Activated CD4-positive, alpha-beta T cell treated with anti-CD3 and anti-CD28 coated beads for 24 hours (primary cell): Measurements from ENCODE around the gene EEF1G.
A peak's percentile ranks its signal among the peaks of the same experiment; 100 is the strongest.
"Not testable (repeated sequence)": the region's sequence is repeated elsewhere in the genome, so short reads cannot be mapped to it uniquely, and the experiment has no call there.

ENCODE experiments used
- DNase-seq, 2 donors: peaks; one replicate each; pipeline ENCODE4 v3.0.0-alpha.2; 2020; ENCODE audit warnings: low read depth in 2 of 2

EEF1G gene

DNA sequence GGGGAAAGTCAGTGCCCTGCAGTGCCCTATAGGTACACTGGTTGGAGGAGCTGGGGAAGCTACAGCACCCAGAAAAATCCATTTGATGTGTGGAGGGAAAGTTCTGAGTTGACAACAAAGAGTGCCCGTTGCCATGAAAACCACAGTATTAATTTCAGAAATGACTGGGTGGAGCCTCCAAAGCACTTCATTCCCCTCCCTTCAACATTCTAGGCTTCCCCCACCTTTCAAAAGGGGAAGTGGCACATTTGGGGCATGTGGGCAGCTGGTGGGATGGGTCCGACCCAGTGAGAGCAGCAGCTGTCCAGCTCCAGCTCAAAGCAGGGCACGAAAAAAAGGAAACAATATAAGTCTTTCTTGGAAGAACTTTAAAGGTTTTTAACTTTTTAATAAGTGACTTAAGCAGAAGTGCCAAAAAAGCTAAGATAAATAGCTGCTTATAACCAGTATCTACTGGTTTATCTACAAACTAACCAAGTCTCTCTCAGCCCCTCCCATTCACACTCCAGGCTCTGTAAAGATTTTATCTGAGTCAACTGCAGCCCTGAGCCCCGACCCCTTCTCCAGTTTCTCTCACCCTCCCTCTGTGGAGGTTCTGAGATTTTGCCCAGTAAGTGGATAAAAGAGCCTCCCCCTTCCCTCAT lies 18.1 kb downstream of the EEF1G start:
- DNase-seq = no peak

- DNase-seq = no peak
Measured at GRCh38 chr11:62554387-62555167, 19.1 kb downstream of the EEF1G start.

GRCh38 chr11:62553839-62554361 lies 19.8 kb downstream of the EEF1G start:
- DNase-seq = no peak

DNA sequence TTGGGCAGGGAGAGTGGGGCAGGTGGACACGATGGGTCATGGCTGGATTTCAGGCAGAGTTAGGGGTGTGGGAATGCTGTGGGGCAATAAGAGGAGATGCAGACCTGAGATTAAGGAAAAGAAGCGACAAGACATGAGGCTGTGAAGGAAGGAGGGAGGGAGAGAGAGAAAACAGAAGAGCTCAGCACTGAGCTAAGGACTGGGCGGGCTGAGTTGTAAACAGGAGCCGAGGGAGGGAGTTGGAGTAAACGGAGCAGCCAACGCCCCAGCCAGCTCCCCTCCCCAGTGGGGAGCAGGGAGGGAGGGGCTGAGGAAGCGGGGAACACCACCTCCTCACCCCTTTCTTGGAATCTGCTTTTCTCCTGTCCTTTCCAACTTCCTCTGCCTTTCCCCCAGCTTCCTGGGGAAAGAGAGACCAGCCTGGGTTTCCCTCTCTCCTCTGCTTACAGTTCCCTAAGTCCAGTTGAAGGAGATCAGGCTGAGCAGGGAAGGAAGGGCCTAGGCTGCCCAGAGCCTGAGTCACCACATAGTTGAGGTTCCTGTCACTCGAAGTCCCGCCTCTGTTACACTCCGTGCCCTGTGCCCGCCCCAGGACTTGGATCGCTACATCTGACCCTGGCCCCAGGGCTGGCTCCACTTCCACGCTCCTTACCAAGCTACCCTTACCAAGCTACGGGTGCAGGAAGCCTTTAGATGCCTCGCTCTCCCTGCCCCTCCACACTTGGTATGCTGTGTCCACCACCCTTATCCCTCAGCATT lies 20.4 kb downstream of the EEF1G start:
- DNase-seq = no peak

- DNase-seq = no peak
Measured at GRCh38 chr11:62552485-62553079, 21.1 kb downstream of the EEF1G start.

DNA sequence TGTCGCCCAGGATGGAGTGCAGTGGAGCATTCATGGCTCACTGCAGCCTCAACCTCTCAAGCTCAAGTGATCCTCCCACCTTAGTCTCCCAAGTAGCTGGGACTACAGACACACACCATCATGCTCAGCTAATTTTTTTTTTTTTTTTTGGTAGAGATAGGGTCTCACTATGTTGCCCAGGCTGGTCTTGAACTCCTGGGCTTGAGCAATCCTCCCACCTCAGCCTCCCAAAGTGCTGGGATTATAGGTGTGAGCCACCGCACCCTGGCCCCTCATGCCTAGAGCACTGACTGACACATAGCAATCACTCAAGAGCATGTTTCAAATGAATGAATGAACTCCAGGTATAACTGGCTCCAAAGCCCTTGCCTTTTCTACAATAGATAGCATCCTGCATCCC lies 23.2 kb downstream of the EEF1G start:
- not testable (repeated sequence) for DNase-seq

GRCh38 chr11:62548545-62549335 lies 25.0 kb downstream of the EEF1G start:
- no peak for DNase-seq

- no peak for DNase-seq
Measured at GRCh38 chr11:62547691-62548281, 25.9 kb downstream of the EEF1G start.

DNA sequence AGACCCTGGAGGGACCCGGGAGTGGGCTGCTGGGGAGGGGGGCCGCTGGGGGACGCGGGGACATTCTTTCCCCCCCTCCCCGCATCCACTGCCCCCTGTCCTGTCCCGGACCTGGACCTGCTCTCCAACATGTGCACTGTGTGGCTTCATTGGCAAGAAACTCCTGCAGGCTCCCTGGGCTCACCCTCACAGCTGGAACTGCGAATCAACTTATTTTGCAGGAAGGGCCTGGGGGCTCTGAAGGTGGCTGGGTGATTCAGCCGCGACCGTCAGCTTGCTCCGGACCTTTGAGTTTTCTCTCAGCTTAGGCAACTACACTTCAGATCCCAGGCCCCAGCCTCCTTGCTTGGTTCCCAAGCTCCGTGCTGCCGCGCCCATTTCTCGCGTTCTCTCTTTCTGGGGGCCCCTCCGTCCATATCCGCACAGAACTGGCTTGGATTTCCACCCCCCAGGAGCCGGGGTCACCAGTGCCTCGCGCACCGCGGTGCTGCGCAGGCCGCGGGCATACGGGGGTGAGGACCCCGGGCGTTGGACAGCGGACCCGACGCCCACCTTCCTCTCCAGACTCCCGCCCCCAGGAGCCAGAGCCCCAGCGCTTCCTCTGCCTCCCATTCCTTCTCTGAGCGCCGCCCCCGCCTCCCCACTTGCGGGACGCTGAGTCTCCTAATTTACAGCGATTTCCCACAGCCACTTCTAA lies 26.6 kb downstream of the EEF1G start:
- no peak for DNase-seq

DNA sequence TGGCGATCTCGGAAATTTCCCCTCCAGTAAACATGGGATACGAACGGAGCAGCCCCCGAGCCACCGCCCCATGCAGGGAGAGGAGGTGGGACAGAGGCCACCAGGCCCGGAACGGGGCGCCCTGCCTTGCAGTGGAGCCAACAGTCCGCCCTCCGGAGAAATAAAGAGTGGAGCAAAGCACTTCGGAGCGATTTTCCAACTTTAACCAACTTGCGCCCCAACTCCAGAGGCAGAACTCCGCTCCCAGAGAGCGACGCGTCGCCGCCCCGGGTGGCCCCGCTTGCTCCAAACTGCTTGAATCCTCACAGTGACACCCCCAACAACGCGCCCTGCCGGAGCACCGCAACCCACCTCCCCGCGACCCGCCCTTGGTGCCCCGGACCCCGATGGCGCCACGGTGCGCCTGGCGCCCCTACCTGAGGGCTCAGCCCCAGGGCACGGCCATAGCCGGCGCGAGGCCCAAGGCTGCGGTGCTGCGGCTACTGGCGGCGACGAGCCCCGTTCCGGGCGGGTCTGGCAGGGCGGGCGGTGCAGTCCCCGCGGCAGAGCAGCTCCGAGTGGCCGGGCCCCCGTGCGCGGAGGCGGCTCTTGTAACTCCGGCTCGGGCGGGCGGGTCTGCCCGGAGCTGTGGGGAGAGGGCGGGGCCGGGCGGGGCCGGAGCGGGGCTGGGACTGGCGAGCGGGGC lies 27.3 kb downstream of the EEF1G start, which contains the start of gene AHNAK:
TSS of gene AHNAK (minus strand) at position 563 of the 685 bp plus-strand sequence. CDS start 10,708 bp downstream, outside the sequence.
- DNase-seq = peak in 1 of 2 donors; percentile 57

- DNase-seq = peak in 1 of 2 donors; percentile 56
Measured at GRCh38 chr11:62545437-62546243, 28.1 kb downstream of the EEF1G start.

DNA sequence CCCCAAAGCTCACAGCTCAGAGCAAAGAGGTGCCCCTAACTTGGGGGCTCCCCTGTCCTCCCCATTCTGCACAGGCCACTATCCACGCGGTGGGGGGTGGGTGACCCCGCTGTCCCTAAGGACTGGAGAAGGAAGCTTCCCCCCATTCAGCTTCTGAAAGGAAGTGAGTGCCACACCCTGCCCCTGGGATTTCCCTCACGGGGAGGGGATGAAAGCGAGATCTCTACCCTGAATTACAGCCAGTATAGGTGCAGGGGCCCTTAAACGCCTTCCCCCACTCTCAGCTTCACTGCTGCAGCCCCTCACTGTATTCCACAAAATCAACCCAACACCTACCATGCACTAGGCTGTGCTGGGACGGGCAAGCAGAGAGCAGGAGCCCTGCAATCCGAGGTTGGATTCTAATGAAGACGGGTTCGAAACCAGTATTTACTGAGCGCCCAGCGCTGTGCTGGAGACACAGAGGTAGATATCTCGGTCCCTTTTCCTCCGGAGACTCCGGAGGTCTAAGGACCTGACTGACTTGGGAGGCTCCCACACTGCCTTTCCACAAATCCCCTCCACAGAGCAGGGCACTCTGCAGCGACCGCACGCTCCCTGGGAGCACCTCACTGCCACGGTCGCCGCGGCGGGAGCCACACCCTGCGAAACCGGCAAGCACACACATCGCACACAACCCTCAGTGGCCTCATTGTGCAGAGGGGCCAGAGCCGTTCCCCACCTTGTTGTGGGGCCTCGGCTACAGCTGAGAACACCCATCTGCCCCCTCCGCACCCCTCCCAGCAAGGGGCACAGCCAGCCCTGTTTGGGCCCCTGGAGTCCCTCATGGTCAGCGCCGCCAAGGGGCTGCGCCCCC lies 28.9 kb downstream of the EEF1G start:
- no peak for DNase-seq

GRCh38 chr11:62543680-62544444 lies 29.8 kb downstream of the EEF1G start:
- no peak for DNase-seq

- peak; percentile 63 to 64 for DNase-seq
Measured at GRCh38 chr11:62542750-62543567, 30.7 kb downstream of the EEF1G start.

DNA sequence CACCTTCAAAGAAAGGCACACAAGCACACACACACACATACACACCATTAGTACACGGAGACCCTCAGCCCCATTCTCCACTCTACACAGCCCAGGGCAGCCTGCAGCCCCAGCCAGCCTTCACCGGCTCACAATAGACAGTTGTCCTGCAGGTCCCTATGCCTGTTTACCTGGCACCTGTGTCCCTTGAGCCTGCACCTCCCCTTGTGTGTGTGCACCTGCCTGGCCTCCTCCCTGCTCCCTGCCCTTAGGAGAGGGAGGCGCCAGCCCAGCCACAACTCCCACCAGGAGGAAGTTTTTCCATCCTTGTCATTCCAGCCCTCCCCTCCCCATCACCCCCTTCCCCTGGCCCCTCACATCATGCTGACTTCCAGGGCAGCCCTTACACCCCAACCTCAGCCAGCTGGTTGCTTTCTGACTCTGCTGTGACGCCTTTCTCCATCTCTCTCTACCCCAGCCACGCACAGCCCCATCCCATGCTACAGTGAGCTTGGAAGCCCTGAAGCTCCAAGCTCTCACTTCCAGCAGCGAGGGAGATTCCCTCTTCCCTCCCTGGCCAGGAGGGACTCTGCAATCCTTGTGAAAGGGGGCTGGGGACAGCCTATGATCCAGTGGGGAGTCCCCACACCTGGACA lies 31.5 kb downstream of the EEF1G start:
- no peak for DNase-seq
